ENCODE measurements around the gene IFNA6. TPM values are rescaled to one million over a fixed set of nuclear protein-coding genes. Genes with fewer than 3 reads are reported as not detected.
"Not testable (repeated sequence)": the region's sequence is repeated elsewhere in the genome, so short reads cannot be mapped to it uniquely, and the experiment has no call there.

The IFNA6 gene
- polyA plus RNA-seq, 1 donor from 2014 or later, result not detected

DNA sequence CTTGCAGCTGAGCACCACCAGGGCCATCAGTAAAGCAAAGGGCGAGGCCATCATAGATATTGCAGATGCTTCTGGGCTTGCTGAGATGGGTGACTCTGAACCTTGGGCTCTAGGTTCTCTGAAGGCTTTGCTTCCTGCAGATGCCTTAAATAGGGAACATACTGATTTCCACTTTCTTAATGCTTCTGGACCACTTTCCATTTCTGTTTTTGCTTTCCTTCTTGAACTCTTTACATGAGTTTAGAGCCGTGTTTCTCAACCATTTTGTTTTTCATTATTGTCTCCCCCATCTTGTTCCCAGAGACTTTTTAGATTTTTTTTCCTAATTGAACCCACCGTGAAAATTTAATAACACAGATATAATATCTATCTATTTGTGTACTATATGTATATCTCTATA lies 17.3 kb upstream of the IFNA6 start, which contains the start of gene IFNA13:
IFNA13 (minus strand) TSS at position 101 of the 400 bp plus-strand sequence; CDS start at position 54, 47 bp downstream.
- H3K27me3 ChIP-seq (ENCODE audit: insufficient read depth, low read depth, low read length), result no peaks in the 10 kb centered on the region
- H3K9me3 ChIP-seq (ENCODE audit: low read length), result no peaks in the 10 kb centered on the region
- H3F3A ChIP-seq (ENCODE audit: insufficient read depth, low read length, poor library complexity, severe bottlenecking), result no peaks in the 10 kb centered on the region
- no peak within 1 kb of the TSS for H3K9ac ChIP-seq (ENCODE audit: low read length)
- no peak within 1 kb of the TSS for H3K4me2 ChIP-seq (ENCODE audit: low read length)
- H4K20me1 ChIP-seq (ENCODE audit: insufficient read depth), result no peaks in the 10 kb centered on the region
- H3K27ac ChIP-seq (ENCODE audit: low read length), result no peak within 1 kb of the TSS
- H3K4me3 ChIP-seq (ENCODE audit: low read length), result no peak within 1 kb of the TSS
- no peaks in the 10 kb centered on the region for H3K9me2 ChIP-seq (ENCODE audit: insufficient read depth, low read length)
- TF ChIP-seq MXI1 (conservative IDR thresholded peaks at IDR 0.05; ENCODE audit: poor library complexity, severe bottlenecking) (no peak), SMC3 (conservative IDR thresholded peaks at IDR 0.05; ENCODE audit: poor library complexity) (no peak), TAF1 (IDR thresholded peaks at IDR 0.05; ENCODE audit: low read depth) (no peak), POLR2AphosphoS5 (IDR thresholded peaks at IDR 0.05) (no peak), EP300 (conservative IDR thresholded peaks at IDR 0.05; ENCODE audit: poor library complexity, severe bottlenecking) (no peak), EZH2 (IDR thresholded peaks at IDR 0.05; ENCODE audit: borderline replicate concordance, insufficient read depth, low read length, poor library complexity, severe bottlenecking) (no peak)
- TF ChIP-seq, protein P1, sequence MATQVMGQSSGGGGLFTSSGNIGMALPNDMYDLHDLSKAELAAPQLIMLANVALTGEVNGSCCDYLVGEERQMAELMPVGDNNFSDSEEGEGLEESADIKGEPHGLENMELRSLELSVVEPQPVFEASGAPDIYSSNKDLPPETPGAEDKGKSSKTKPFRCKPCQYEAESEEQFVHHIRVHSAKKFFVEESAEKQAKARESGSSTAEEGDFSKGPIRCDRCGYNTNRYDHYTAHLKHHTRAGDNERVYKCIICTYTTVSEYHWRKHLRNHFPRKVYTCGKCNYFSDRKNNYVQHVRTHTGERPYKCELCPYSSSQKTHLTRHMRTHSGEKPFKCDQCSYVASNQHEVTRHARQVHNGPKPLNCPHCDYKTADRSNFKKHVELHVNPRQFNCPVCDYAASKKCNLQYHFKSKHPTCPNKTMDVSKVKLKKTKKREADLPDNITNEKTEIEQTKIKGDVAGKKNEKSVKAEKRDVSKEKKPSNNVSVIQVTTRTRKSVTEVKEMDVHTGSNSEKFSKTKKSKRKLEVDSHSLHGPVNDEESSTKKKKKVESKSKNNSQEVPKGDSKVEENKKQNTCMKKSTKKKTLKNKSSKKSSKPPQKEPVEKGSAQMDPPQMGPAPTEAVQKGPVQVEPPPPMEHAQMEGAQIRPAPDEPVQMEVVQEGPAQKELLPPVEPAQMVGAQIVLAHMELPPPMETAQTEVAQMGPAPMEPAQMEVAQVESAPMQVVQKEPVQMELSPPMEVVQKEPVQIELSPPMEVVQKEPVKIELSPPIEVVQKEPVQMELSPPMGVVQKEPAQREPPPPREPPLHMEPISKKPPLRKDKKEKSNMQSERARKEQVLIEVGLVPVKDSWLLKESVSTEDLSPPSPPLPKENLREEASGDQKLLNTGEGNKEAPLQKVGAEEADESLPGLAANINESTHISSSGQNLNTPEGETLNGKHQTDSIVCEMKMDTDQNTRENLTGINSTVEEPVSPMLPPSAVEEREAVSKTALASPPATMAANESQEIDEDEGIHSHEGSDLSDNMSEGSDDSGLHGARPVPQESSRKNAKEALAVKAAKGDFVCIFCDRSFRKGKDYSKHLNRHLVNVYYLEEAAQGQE (IDR thresholded peaks at IDR 0.05; ENCODE audit: borderline replicate concordance), result no peak
- H3K79me2 ChIP-seq (replicated peaks; ENCODE audit: insufficient read depth, low read length), result no peaks in the 10 kb centered on the region
- H3K36me3 ChIP-seq (ENCODE audit: insufficient read depth, low read length), result no peaks in the 10 kb centered on the region
- H2AFZ ChIP-seq (ENCODE audit: low read depth, low read length), result no peak within 1 kb of the TSS

DNA sequence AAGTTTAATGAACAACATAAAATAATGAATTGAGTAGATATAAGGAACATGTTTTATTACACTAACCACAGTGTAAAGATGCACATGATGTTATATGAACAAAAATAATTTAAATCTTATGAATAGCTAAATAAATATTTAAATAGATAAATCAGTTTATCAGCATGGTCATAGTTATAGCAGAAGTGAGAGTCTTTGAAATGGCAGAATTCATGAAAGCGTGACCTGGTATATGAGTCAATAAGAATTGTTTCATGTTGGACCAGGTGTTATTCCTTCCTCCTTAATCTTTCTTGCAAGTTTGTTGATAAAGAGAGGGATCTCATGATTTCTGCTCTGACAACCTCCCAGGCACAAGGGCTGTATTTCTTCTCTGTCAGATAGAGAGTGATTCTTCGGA lies 16.5 kb upstream of the IFNA6 start:
- H3K4me2 ChIP-seq (ENCODE audit: low read length); H3K27me3 ChIP-seq (ENCODE audit: insufficient read depth, low read depth, low read length); H2AFZ ChIP-seq (ENCODE audit: low read depth, low read length); H3K9ac ChIP-seq (ENCODE audit: low read length); H3K4me3 ChIP-seq (ENCODE audit: low read length); H4K20me1 ChIP-seq (ENCODE audit: insufficient read depth); H3K36me3 ChIP-seq (ENCODE audit: insufficient read depth, low read length); H3K9me2 ChIP-seq (ENCODE audit: insufficient read depth, low read length); H3K79me2 ChIP-seq (replicated peaks; ENCODE audit: insufficient read depth, low read length); H3K27ac ChIP-seq (ENCODE audit: low read length); H3K9me3 ChIP-seq (ENCODE audit: low read length); H3F3A ChIP-seq (ENCODE audit: insufficient read depth, low read length, poor library complexity, severe bottlenecking): not testable (repeated sequence)

DNA sequence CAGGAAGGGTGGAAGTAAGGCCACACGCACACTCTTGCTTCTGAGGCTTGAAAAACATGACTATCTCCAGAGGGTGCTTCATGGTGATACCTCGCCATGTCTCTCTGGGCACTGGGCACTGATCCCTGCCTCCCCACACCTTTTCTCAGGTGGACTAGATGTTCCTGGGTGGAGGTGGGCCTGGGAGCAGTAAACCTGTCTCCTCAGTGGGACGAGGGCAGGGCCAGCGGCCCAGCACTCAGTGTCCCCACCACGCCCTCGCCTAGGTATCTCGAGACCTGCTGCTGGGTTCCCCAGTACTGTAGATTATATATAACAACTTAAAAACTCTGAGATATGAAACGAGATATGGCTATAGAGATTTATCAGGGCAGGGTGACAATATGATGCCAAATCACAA lies 11.6 kb upstream of the IFNA6 start:
- no peaks in the 10 kb centered on the region for H3K36me3 ChIP-seq (ENCODE audit: insufficient read depth, low read length)
- TF ChIP-seq, protein P1 (IDR thresholded peaks at IDR 0.05; ENCODE audit: borderline replicate concordance), result no peak
- no peak for TF ChIP-seq EP300 (conservative IDR thresholded peaks at IDR 0.05; ENCODE audit: poor library complexity, severe bottlenecking)
- no peak for TF ChIP-seq MXI1 (conservative IDR thresholded peaks at IDR 0.05; ENCODE audit: poor library complexity, severe bottlenecking)
- no peak for TF ChIP-seq RAD21 (conservative IDR thresholded peaks at IDR 0.05)
- TF ChIP-seq SMC3 (conservative IDR thresholded peaks at IDR 0.05; ENCODE audit: poor library complexity), result no peak
- no peak for TF ChIP-seq TAF1 (IDR thresholded peaks at IDR 0.05; ENCODE audit: low read depth)
- TF ChIP-seq POLR2AphosphoS5 (IDR thresholded peaks at IDR 0.05), result no peak
- H3F3A ChIP-seq (ENCODE audit: insufficient read depth, low read length, poor library complexity, severe bottlenecking), result no peaks in the 10 kb centered on the region
- H3K9me2 ChIP-seq (ENCODE audit: insufficient read depth, low read length), result no peaks in the 10 kb centered on the region
- no peak overlapping the region for H3K4me2 ChIP-seq (ENCODE audit: low read length)
- no peaks in the 10 kb centered on the region for H3K79me2 ChIP-seq (replicated peaks; ENCODE audit: insufficient read depth, low read length)
- H3K4me3 ChIP-seq (ENCODE audit: low read length), result no peak overlapping the region
- H3K27me3 ChIP-seq (ENCODE audit: insufficient read depth, low read depth, low read length), result no peaks in the 10 kb centered on the region
- H2AFZ ChIP-seq (ENCODE audit: low read depth, low read length), result no peak overlapping the region
- H3K9me3 ChIP-seq (ENCODE audit: low read length), result no peaks in the 10 kb centered on the region
- no peaks in the 10 kb centered on the region for H4K20me1 ChIP-seq (ENCODE audit: insufficient read depth)
- no peak overlapping the region for H3K9ac ChIP-seq (ENCODE audit: low read length)
- H3K27ac ChIP-seq (ENCODE audit: low read length), result no peak overlapping the region

All from neural cell (in vitro differentiated cells).